ENCODE data around the gene UGT1A6. TPM values are rescaled to one million over a fixed set of nuclear protein-coding genes. Genes with fewer than 3 reads are reported as not detected.

UGT1A6 gene
- total RNA-seq, 1 experiment from 2014 or later, result 2.2 TPM

DNA sequence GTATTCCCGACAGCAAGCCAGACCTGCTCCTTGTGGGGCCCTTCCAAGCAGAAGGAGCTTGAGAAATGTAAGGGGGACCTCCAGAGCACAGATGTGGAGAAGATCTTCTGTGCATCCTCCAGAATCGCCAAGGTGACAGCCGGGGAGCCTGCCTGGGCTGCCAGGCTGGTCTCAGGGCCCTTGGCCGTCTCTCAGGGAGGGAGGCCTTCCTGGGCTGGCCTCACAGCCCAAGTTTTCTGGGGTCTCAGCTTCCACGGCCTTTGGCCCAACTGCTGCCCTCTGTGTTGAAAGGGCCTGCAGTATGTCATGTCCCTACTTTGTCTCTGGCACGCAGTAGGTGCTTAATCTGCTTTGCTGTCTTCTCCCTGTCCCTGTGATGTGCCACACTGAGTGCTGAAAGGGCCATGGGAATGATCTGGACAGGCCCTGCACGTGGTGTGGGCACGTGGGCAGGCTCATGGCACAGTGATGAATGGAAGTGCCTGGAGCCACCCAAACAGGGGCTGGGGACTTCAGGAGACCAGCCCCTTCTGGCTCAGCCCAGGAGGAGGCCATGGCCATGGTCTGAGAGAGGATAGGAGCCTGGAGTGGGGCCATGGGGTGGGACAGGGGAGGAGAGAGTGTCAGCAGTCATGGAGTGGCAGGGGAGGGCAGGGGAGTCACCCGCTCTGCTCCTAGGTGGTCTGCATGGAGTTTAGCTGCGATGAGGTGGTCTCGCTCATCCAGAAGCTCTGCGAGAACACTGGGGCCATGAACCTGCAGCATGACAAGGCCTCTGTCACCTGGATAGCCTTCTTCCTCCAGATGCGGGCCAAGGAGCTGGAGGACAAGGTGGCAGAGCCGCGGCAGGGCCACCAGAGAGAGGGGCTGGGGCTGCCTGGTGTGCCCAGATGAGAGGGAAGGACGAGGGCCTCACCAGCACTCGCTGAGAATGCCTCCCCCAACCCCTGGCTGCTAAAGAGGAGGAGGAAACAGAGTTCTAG is 126.2 kb downstream of the UGT1A6 start:
- H3K9me3 ChIP-seq (ENCODE audit: low read length), result no peaks in the 10 kb centered on the region
- no peaks in the 10 kb centered on the region for H3K79me2 ChIP-seq (ENCODE audit: low read length)
- CTCF ChIA-PET, result no interaction called here
- POLR2A ChIA-PET (ENCODE audit: unreplicated experiment), result no interaction called here
- no peaks in the 10 kb centered on the region for H4K20me1 ChIP-seq (ENCODE audit: low read length)
- no peaks in the 10 kb centered on the region for H3K4me1 ChIP-seq (ENCODE audit: insufficient read depth, low read length)
- no peaks in the 10 kb centered on the region for H3K9me2 ChIP-seq (replicated peaks; ENCODE audit: low read length)
- no peak overlapping the region for H3K9ac ChIP-seq (ENCODE audit: low read length)
- no peak overlapping the region for H3K27ac ChIP-seq (ENCODE audit: low read length)
- H2AFZ ChIP-seq (ENCODE audit: low read length), result no peak overlapping the region
- H3K36me3 ChIP-seq (ENCODE audit: low read depth, low read length), result no peaks in the 10 kb centered on the region
- intact Hi-C loops (cut with micrococcal nuclease), result no loop called here
- H3K4me3 ChIP-seq (ENCODE audit: low read length), result no peak overlapping the region
- ATAC-seq (no peak), DNase-seq (no peak)
- H3K4me2 ChIP-seq (ENCODE audit: low read length), result no peak overlapping the region
- H3K27me3 ChIP-seq (ENCODE audit: low read length), result no peaks in the 10 kb centered on the region
- no TSS peak for BruUV-seq (replicated peaks)
- TF ChIP-seq EZH2phosphoT487 (IDR thresholded peaks at IDR 0.05; ENCODE audit: borderline replicate concordance, low read length) (no peak), EZH2 (IDR thresholded peaks at IDR 0.05; ENCODE audit: low read length, unreplicated experiment) (no peak)
- TF ChIP-seq, protein P1, sequence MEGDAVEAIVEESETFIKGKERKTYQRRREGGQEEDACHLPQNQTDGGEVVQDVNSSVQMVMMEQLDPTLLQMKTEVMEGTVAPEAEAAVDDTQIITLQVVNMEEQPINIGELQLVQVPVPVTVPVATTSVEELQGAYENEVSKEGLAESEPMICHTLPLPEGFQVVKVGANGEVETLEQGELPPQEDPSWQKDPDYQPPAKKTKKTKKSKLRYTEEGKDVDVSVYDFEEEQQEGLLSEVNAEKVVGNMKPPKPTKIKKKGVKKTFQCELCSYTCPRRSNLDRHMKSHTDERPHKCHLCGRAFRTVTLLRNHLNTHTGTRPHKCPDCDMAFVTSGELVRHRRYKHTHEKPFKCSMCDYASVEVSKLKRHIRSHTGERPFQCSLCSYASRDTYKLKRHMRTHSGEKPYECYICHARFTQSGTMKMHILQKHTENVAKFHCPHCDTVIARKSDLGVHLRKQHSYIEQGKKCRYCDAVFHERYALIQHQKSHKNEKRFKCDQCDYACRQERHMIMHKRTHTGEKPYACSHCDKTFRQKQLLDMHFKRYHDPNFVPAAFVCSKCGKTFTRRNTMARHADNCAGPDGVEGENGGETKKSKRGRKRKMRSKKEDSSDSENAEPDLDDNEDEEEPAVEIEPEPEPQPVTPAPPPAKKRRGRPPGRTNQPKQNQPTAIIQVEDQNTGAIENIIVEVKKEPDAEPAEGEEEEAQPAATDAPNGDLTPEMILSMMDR (conservative IDR thresholded peaks at IDR 0.05; ENCODE audit: low read depth, low read length), result no peak
- no peaks in the 10 kb centered on the region for H3F3A ChIP-seq (ENCODE audit: low read length, unreplicated experiment)

DNA sequence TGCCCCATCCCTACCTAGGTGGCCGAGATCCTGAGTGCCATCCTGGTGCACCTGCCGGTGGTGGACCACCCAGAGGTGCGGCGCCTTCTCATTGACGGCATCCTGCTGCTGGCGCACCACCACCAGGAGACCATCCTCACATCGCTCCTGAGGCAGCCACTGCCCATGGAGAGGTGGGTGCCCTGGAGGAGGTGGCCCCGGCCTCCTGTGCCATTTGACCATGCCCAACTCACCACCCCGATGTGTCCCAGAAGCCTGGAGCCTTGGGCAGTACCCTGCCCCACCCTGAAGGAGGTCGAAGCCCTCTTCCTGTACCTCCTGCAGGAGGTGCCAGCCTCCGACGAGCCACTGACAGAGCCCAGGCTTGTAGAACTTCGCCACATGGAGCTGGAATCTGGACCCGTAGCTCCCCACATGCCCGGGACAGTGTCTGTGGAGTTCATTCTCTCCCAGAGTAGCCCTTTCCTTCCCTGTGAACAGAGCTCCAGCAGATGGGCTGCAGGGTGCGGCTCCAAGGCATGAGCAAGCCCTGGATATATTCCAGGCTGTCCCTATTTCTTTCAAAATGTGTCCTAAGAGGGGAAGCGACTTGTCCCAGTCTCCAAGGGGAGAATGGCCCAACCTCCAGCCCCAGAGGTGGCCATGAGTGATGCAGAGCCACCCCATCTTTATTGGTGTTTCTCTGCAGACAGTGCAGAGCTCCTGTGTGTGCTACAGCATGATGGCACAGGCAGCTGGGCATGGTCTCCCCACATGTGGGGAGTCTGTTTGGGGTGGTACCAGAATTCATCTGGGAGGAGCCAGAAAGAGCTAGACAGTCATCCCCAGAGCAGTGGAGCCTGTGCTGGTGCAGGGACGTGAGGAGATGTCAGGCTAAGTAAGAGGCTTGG is 127.4 kb downstream of the UGT1A6 start:
- Histone ChIP-seq H3K9me2 (replicated peaks; ENCODE audit: low read length) (no peaks in the 10 kb centered on the region), H3K9me3 (ENCODE audit: low read length) (no peaks in the 10 kb centered on the region), H3F3A (ENCODE audit: low read length, unreplicated experiment) (no peaks in the 10 kb centered on the region), H3K4me1 (ENCODE audit: insufficient read depth, low read length) (no peaks in the 10 kb centered on the region), H3K4me2 (ENCODE audit: low read length) (no peak overlapping the region), H3K9ac (ENCODE audit: low read length) (no peak overlapping the region), H2AFZ (ENCODE audit: low read length) (no peak overlapping the region), H3K36me3 (ENCODE audit: low read depth, low read length) (no peaks in the 10 kb centered on the region), H3K79me2 (ENCODE audit: low read length) (no peaks in the 10 kb centered on the region), H3K27ac (ENCODE audit: low read length) (no peak overlapping the region), H3K4me3 (ENCODE audit: low read length) (no peak overlapping the region), H3K27me3 (ENCODE audit: low read length) (no peaks in the 10 kb centered on the region), H4K20me1 (ENCODE audit: low read length) (no peaks in the 10 kb centered on the region)
- ATAC-seq (no peak), DNase-seq (no peak)
- no TSS peak for BruUV-seq (replicated peaks)
- TF ChIP-seq, protein P1 (conservative IDR thresholded peaks at IDR 0.05; ENCODE audit: low read depth, low read length), result no peak
- TF ChIP-seq EZH2phosphoT487 (IDR thresholded peaks at IDR 0.05; ENCODE audit: borderline replicate concordance, low read length) (no peak), EZH2 (IDR thresholded peaks at IDR 0.05; ENCODE audit: low read length, unreplicated experiment) (no peak)
- CTCF ChIA-PET, result no interaction called here
- intact Hi-C loops (cut with micrococcal nuclease), result no loop called here
- POLR2A ChIA-PET (ENCODE audit: unreplicated experiment), result no interaction called here

All from PC-3 (cell line).